Subcutaneous abdominal adipose tissue (tissue), 5 donors: ENCODE data around the gene UAP1L1.

Experiments
- H3K27ac ChIP-seq: one replicate; pipeline ENCODE4 v1.7.0; 2013; ENCODE audit warnings: low read depth, mild to moderate bottlenecking, inconsistent platforms, low read length, moderate library complexity
- H3K27me3 ChIP-seq, 5 donors: one replicate each; pipeline ENCODE4 v1.7.0; 2013; ENCODE audit warnings: low read length in 5 of 5, inconsistent platforms in 1 of 5; ENCODE audit not compliant: control insufficient read depth in 5 of 5, insufficient read depth in 4 of 5
- H3K36me3 ChIP-seq, 5 donors: one replicate each; pipeline ENCODE4 v1.7.0; 2013; ENCODE audit warnings: low read length in 5 of 5; ENCODE audit not compliant: control insufficient read depth in 5 of 5, insufficient read depth in 5 of 5
- H3K4me1 ChIP-seq, 5 donors: one replicate each; pipeline ENCODE4 v1.7.0; 2013; ENCODE audit warnings: low read length in 5 of 5, mild to moderate bottlenecking in 3 of 5, moderate library complexity in 1 of 5; ENCODE audit not compliant: control insufficient read depth in 5 of 5, insufficient read depth in 5 of 5
- H3K4me3 ChIP-seq, 5 donors: one replicate each; pipeline ENCODE4 v1.7.0; 2013; ENCODE audit warnings: low read length in 5 of 5, low read depth in 1 of 5
- H3K9ac ChIP-seq, 5 donors: one replicate each; pipeline ENCODE4 v1.7.0; 2013; ENCODE audit warnings: low read length in 5 of 5, mild to moderate bottlenecking in 4 of 5, moderate library complexity in 3 of 5
- H3K9me3 ChIP-seq, 5 donors: one replicate each; pipeline ENCODE4 v1.7.0; 2013; ENCODE audit warnings: low read length in 5 of 5; ENCODE audit not compliant: control insufficient read depth in 5 of 5
- donor health status: healthy.
- donor health status: healthy.
- donor health status: healthy.
- donor health status: healthy.
- donor health status: healthy.

Gene UAP1L1

DNA sequence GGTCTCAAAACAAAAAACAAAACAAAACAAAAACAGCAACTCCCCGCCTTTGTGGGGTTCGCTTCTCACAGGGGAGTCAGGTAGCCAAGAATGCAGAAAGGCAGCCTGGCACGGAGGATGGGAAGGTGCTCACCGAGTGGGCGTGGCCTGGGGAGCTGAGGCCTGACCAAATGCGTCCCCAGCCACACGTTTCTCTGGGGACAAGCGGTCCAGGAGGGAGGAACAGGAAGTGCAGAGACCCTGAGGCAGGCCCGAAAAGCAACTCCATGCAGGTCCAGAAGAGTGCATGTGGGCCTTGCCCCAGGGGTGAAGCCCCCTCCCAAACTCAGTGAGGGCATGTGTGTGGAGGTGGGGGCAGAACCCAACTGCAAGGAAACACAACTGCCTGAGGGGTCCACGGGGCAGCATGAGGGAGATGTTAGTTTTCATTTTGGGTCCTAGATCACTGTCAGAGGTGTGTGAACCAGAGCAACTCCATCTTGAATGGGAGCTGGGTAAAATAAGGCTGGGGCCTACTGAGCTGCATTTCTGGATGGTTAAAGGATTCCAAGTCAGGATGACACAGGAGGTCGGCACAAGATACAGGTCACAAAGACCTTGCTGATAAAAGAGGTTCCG is 2.6 kb upstream of the UAP1L1 start:
- Histone ChIP-seq H3K27me3 (no peaks in the 10 kb centered on the region), H3K4me1 (peaks cover 0 to 37% (median 27%) of the 10 kb centered on the region in 5 donors), H3K27ac (no peak overlapping the region), H3K4me3 (no peak overlapping the region), H3K9ac (no peak overlapping the region), H3K9me3 (no peaks in the 10 kb centered on the region), H3K36me3 (peaks cover 0 to 8% (median 7%) of the 10 kb centered on the region in 5 donors)

DNA sequence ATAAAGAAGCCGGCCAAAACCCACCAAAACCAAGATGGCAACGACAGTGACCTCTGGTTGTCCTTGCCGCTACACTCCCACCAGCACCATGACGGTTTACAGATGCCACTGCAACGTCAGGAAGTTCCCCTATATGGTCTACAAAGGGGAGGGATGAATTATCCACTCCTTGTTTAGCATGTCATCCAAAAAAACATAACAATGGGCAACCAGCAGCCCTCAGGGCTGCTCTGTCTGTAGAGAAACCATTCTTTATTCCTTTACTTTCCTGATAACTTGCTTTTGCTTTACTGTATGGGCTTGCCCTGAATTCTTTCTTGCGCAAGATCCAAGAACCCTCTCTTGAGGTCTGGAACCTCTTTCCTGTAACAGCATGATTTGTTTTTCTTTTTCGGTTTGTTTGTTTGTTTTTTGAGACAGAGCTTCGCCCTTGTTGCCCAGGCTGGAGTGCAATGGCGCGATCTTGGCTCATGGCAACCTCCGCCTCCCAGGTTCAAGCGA is 2.0 kb upstream of the UAP1L1 start:
- no peak overlapping the region for H3K27ac ChIP-seq

DNA sequence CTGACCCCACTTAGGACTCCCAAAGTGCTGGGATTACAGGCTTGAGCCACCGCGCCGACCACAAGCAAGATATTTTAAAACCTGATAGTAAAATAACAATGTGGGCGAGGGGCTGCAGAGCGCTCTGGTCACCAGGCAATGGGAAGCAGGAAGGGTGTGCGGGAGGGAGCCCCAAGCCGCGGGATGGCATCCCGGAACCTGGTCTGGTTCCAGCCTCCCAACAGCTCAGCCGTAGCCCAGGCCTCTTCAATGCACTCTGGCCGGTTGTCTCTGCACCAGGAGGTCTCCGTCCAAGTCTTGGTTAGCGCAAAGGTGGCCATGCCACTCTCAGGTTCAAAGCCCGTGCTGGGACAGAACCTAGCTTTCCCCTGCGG is 694 bp upstream of the UAP1L1 start:
- no peaks in the 10 kb centered on the region for H3K27me3 ChIP-seq
- no peaks in the 10 kb centered on the region for H3K9me3 ChIP-seq
- peak overlapping the region in 4 of 5 donors; percentile 47 to 65 (median 56) for H3K4me3 ChIP-seq
- H3K9ac ChIP-seq, result peak overlapping the region in 1 of 5 donors; percentile 31
- peaks cover 0 to 22% (median 20%) of the 10 kb centered on the region in 5 donors for H3K36me3 ChIP-seq
- peaks cover 0 to 24% (median 18%) of the 10 kb centered on the region in 5 donors for H3K4me1 ChIP-seq
- H3K27ac ChIP-seq, result no peak overlapping the region

More for the DNA sequence above, 2.0 kb upstream of the UAP1L1 start:
- H3K27me3 ChIP-seq, result no peaks in the 10 kb centered on the region
- no peak overlapping the region for H3K4me3 ChIP-seq
- H3K9me3 ChIP-seq, result no peaks in the 10 kb centered on the region
- no peak overlapping the region for H3K9ac ChIP-seq
- H3K4me1 ChIP-seq, result peaks cover 0 to 35% (median 27%) of the 10 kb centered on the region in 5 donors
- H3K36me3 ChIP-seq, result peaks cover 0 to 13% (median 12%) of the 10 kb centered on the region in 5 donors

DNA sequence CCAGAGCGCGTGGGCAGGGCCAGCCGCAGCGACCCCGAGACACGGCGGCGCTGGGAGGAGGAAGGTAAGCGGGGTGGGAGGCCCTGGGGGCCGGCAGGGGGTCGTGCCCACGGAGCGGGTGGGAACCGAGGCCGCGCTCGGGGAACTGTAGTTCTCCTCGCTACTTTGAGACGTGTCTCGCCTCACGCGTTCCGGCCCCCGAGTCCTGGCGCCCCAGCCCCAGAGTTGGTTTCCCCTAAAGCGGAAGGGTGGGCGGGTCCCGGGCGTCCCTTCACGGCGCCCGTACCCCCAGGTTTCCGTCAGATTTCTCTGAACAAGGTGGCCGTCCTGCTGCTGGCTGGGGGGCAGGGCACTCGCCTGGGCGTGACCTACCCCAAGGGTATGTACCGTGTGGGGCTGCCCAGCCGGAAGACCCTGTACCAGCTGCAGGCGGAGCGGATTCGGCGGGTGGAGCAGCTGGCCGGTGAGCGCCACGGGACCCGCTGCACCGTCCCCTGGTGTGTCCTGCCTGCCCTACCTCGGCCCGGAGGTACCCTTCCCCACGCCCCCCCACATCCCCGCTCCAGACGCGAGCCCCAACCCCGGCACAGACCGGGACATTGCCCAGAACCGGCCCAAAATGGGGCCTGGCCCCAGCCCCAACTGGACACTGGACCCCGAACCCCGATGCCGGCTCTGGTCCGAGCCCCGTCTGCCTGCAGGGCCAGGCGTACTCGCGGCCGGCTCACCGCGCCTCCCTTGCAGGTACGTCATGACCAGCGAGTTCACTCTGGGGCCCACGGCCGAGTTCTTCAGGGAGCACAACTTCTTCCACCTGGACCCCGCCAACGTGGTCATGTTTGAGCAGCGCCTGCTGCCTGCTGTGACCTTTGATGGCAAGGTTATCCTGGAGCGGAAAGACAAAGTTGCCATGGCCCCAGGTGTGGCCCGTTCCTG is 709 bp downstream of the UAP1L1 start:
- no peak overlapping the region for H3K27ac ChIP-seq
- peaks cover 0 to 24% (median 18%) of the 10 kb centered on the region in 5 donors for H3K4me1 ChIP-seq
- peaks cover 0 to 36% (median 32%) of the 10 kb centered on the region in 5 donors for H3K36me3 ChIP-seq
- no peaks in the 10 kb centered on the region for H3K27me3 ChIP-seq
- peak overlapping the region in 4 of 5 donors; percentile 57 to 74 (median 66) for H3K9ac ChIP-seq
- H3K9me3 ChIP-seq, result no peaks in the 10 kb centered on the region
- H3K4me3 ChIP-seq, result peak overlapping the region in 4 of 5 donors; percentile 61 to 79 (median 70)

DNA sequence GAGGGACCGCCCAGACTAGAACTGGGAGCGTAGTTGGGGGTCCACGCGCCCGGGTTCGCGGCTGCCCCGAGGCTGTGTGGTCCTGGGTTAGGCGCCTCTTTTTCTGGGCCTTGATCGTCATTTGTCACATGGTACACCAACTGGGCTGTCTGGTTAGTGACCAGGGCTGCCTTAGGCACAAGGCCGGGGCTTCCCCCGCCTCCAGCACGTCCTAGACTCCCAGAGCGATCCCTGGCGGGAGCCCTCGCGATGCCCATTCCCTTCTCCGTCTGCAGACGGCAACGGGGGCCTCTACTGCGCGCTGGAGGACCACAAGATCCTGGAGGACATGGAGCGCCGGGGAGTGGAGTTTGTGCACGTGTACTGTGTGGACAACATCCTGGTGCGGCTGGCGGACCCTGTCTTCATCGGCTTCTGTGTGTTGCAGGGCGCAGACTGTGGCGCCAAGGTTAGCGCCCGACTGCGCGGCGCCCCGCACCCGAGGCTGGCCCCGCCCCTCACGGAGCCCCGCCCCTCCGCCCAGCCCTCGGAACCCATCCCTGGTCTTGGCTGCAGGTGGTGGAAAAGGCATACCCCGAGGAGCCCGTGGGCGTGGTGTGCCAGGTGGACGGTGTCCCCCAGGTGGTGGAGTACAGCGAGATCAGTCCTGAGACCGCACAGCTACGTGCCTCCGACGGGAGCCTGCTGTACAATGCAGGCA is 1.5 kb downstream of the UAP1L1 start:
- H3K27ac ChIP-seq, result no peak overlapping the region
- peaks cover 0 to 43% (median 34%) of the 10 kb centered on the region in 5 donors for H3K36me3 ChIP-seq
- H3K9ac ChIP-seq, result peak overlapping the region in 1 of 5 donors; percentile 74

DNA sequence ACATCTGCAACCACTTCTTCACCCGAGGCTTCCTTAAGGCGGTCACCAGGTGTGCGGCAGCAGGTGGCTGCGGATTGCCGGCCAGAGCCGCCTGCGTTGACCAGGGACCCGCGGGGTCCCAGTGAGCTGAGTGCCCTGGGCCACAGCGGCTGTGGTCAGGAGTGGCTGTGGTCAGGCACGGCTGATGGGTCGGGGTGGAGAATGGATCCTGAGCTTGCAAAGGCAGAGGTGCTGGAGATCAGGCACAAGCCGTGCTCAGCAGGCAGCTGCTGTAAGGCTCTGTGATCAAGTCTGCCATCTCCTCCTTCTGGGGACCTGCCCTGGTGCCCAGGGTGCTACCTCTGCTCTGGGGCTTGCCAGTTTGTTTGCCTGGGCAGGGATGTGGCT is 2.1 kb downstream of the UAP1L1 start:
- no peak overlapping the region for H3K4me3 ChIP-seq
- no peaks in the 10 kb centered on the region for H3K9me3 ChIP-seq
- H3K4me1 ChIP-seq, result peaks cover 0 to 29% (median 22%) of the 10 kb centered on the region in 5 donors
- peaks cover 0 to 43% (median 34%) of the 10 kb centered on the region in 5 donors for H3K36me3 ChIP-seq
- no peaks in the 10 kb centered on the region for H3K27me3 ChIP-seq
- no peak overlapping the region for H3K27ac ChIP-seq
- no peak overlapping the region for H3K9ac ChIP-seq

More for the DNA sequence above, 1.5 kb downstream of the UAP1L1 start:
- Histone ChIP-seq H3K27me3 (no peaks in the 10 kb centered on the region), H3K9me3 (no peaks in the 10 kb centered on the region), H3K4me1 (peaks cover 0 to 29% (median 22%) of the 10 kb centered on the region in 5 donors), H3K4me3 (peak overlapping the region in 4 of 5 donors; percentile 61 to 79 (median 70))

DNA sequence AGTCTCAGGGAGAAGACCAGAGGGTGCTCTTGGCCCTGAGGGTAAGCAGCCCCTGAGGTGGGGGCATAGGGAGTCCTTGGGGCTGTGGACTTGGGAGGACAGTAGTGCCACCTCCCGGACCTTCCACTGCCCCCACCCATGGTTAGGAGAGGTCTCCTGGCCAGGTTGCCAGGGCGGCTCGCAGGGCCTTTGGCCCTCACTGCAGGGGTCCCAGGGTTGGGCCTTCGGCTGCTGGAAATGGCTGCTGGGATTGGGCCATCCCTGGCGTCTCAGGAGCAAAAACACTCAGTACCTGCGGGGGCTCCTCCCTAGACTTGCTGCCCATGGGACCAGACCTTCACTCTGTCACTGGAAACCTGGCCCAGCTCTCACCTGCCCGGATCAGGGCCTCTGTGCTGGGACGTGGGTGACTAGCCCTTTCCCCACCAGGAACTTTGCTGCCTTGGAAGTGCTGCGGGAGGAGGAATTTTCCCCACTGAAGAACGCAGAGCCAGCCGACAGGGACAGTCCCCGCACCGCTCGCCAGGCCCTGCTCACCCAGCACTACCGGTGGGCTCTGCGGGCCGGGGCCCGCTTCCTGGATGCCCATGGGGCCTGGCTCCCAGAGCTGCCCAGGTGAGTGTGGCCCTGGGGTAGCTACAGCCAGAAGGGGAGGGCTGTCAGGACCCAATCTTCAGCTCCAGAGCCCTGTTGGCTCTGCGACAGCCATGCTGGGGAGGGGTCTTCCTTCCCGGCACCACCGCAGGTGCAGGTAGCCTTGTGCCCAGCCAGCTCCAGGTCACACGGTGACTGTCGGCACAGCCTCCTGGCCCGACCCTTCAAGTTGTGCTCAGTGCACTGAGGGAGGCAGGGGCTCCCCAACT is 3.2 kb downstream of the UAP1L1 start:
- no peaks in the 10 kb centered on the region for H3K27me3 ChIP-seq
- peaks cover 0 to 31% (median 24%) of the 10 kb centered on the region in 5 donors for H3K4me1 ChIP-seq

DNA sequence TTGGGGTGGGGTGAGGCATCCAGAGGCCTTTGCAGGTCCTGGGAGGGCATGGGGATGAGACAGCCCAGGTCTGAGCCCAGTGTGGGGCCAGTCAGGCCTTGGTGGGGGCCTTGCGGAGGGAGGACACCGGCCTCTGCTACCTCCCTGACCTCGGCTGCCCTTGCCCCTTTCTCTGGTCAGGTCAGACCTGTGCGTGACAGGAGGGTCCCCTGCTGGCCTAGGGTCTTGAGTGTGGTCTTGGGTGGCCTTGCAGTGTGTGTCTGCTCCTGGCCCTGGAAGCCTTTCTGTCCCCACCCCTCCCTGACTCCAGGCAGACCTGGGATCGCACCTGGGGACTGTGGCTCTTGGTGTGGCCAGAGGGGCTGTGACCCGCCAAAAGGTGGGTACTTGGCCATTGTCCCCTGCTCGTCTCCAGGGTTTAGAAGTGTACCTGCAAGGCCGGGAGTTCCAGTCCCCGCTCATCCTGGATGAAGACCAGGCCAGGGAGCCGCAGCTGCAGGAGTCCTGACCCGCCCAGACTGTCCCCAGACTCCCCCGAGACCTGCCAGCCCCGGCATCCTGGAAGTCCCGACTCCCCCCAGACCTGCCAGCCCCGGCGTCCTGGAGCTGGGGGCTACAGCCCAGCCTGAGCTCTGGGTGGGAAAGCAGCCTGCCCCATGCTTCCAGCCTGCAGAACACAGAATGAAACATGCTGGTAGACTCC is 5.1 kb downstream of the UAP1L1 start:
- H3K36me3 ChIP-seq, result peaks cover 0 to 43% (median 34%) of the 10 kb centered on the region in 5 donors
- no peaks in the 10 kb centered on the region for H3K27me3 ChIP-seq
- H3K9ac ChIP-seq, result no peak overlapping the region
- peak overlapping the region; percentile 30 for H3K27ac ChIP-seq
- peaks cover under 1 to 43% (median 32%) of the 10 kb centered on the region in 5 donors for H3K4me1 ChIP-seq
- H3K9me3 ChIP-seq, result no peaks in the 10 kb centered on the region
- H3K4me3 ChIP-seq, result no peak overlapping the region

More for the DNA sequence above, 3.2 kb downstream of the UAP1L1 start:
- H3K27ac ChIP-seq, result no peak overlapping the region
- H3K9me3 ChIP-seq, result no peaks in the 10 kb centered on the region
- H3K36me3 ChIP-seq, result peaks cover 0 to 43% (median 34%) of the 10 kb centered on the region in 5 donors
- H3K9ac ChIP-seq, result no peak overlapping the region
- no peak overlapping the region for H3K4me3 ChIP-seq
